HepG2 (cell line): ENCODE data around the gene ANKRD62. TPM values are rescaled to one million over a fixed set of nuclear protein-coding genes. Genes with fewer than 3 reads are reported as not detected.
A peak's percentile ranks its signal among the peaks of the same experiment; 100 is the strongest.
"Not testable (repeated sequence)": the region's sequence is repeated elsewhere in the genome, so short reads cannot be mapped to it uniquely, and the experiment has no call there.

Experiments used
- ATAC-seq: fragments of 200-7000 bp; cut with Tn5 transposase; 3 replicates; pipeline ENCODE4 v1.9.1; 2020; ENCODE audit warnings: mild to moderate bottlenecking, moderate library complexity
- BruUV-seq: library from RNA; stranded (reverse); fragments of 400-500 nt; replicated peaks from 2 replicates; lab custom pipeline; 2021; lab: Mats Ljungman, UMichigan
- CTCF ChIA-PET: fragments of 300-600 bp; formaldehyde crosslinking; extraction: SDS; loops from one replicate; lab custom pipeline; 2021; ENCODE audit warnings: low total read pairs, inconsistent platforms, low intra/inter-chr PET ratio; lab: Yijun Ruan, JAX
- POLR2A ChIA-PET: fragments of 350-600 bp; sonication (Branson Sonifier 250); formaldehyde crosslinking; loops from one replicate; lab custom pipeline; 2020; ENCODE audit warnings: antibody characterized with exemption, inconsistent platforms; lab: Yijun Ruan, JAX
- DNase-seq: peaks from one replicate; pipeline ENCODE4 v3.0.0-alpha.2; 2015; ENCODE audit warnings: low spot score
- FAIRE-seq: peaks from 3 replicates; lab custom pipeline; 2011; peaks lifted over from hg19 to GRCh38; lab: Jason Lieb, UNC
- H2AFZ ChIP-seq: one replicate; pipeline ENCODE4 v1.6.1; 2011; ENCODE audit warnings: low read length, inconsistent platforms
- H3K27ac ChIP-seq: fragments of 300-600 bp; 3 replicates; pipeline ENCODE4 v1.8.0; 2011; ENCODE audit warnings: mixed run types, mild to moderate bottlenecking, mixed read lengths, low read length, inconsistent platforms; ENCODE audit not compliant: insufficient read depth; ENCODE audit errors: extremely low read length
- H3K27me3 ChIP-seq, 2 experiments: fragments of 200-600 bp in 1 of 2; 2 replicates in 1 of 2; 3 replicates in 1 of 2; pipeline versions ENCODE4 v1.6.0 to v1.8.0; 2011; ENCODE audit warnings: low read length in 2 of 2, mild to moderate bottlenecking in 2 of 2, moderate library complexity in 2 of 2, inconsistent platforms in 1 of 2; ENCODE audit not compliant: insufficient read depth in 2 of 2, control insufficient read depth in 1 of 2
- H3K36me3 ChIP-seq, 2 experiments: fragments of 200-600 bp in 1 of 2; replicated peaks in 1 of 2; 2 replicates in 1 of 2; 3 replicates in 1 of 2; pipeline versions ENCODE4 v1.5.1 to v1.8.0; 2011; ENCODE audit warnings: low read length in 2 of 2, inconsistent platforms in 1 of 2; ENCODE audit not compliant: insufficient read depth in 2 of 2, control insufficient read depth in 1 of 2
- H3K4me1 ChIP-seq: 2 replicates; pipeline ENCODE4 v1.5.1; 2012; ENCODE audit warnings: low read length, inconsistent platforms; ENCODE audit not compliant: insufficient read depth
- H3K4me2 ChIP-seq: 2 replicates; pipeline ENCODE4 v1.6.0; 2011; ENCODE audit warnings: low read depth, low read length, inconsistent platforms
- H3K4me3 ChIP-seq, 3 experiments: fragments of 200-600 bp in 1 of 3; sonication (generic), shearing (Covaris generic) in 1 of 3; replicated peaks in 1 of 3; 2 replicates each; pipeline ENCODE4 v1.5.1; 2011 to 2016; ENCODE audit warnings: low read length in 3 of 3, inconsistent platforms in 2 of 3, low read depth in 2 of 3, mild to moderate bottlenecking in 2 of 3, control low read depth in 1 of 3, mixed read lengths in 1 of 3; ENCODE audit not compliant: insufficient read depth in 1 of 3
- H3K79me2 ChIP-seq: one replicate; pipeline ENCODE4 v1.6.1; 2011; ENCODE audit warnings: low read length, inconsistent platforms; ENCODE audit not compliant: insufficient read depth
- H3K9ac ChIP-seq: 2 replicates; pipeline ENCODE4 v1.6.0; 2011; ENCODE audit warnings: mild to moderate bottlenecking, low read depth, low read length, inconsistent platforms; ENCODE audit not compliant: insufficient read depth
- H3K9me3 ChIP-seq: 2 replicates; pipeline ENCODE4 v1.5.1; 2012; ENCODE audit warnings: mild to moderate bottlenecking, low read length
- H4K20me1 ChIP-seq: 2 replicates; pipeline ENCODE4 v1.6.0; 2011; ENCODE audit warnings: inconsistent platforms, mild to moderate bottlenecking, low read length, moderate library complexity; ENCODE audit not compliant: insufficient read depth
- MAFF ChIP-seq: IDR thresholded peaks from 2 replicates; pipeline ENCODE4 v1.6.1; 2011; ENCODE audit warnings: low read depth, low read length, improper control_type of control experiment
- MAFK ChIP-seq, 2 experiments: IDR thresholded peaks in 1 of 2; conservative IDR thresholded peaks in 1 of 2; 2 replicates each; pipeline ENCODE4 v1.6.1; 2011; ENCODE audit warnings: improper control_type of control experiment in 2 of 2, low read length in 2 of 2
- SAP130 ChIP-seq: IDR thresholded peaks from 2 replicates; pipeline ENCODE4 v1.6.1; 2016; ENCODE audit warnings: low read depth
- ZNF430 ChIP-seq: sonication (generic); formaldehyde crosslinking; IDR thresholded peaks from 2 replicates; pipeline ENCODE4 v1.9.0; 2021; ENCODE audit warnings: mild to moderate bottlenecking, missing genetic modification reagents
- WGBS: methylation state at CpG from one replicate; pipeline ENCODE4 v1.1.6; 2017; ENCODE audit warnings: low lambda C conversion rate; 5-methylcytosine and 5-hydroxymethylcytosine counted together
- in situ Hi-C: cut with HindIII; loops from 2 replicates; pipeline ENCODE4 v1.10.0; 2017; ENCODE audit warnings: low pct_unique_long_range_greater_than_20kb; ENCODE audit not compliant: extremely low pct_ligation_motif_present
- intact Hi-C: fragments of 100-400 bp; cut with micrococcal nuclease; formaldehyde crosslinking; loops from one replicate; pipeline ENCODE4 v1.10.0; 2022; ENCODE audit not compliant: unreplicated experiment
- polyA plus RNA-seq, 8 experiments: library from polyadenylated mRNA; depleted of rRNA in 3 of 8; stranded (reverse) in 7 of 8; unstranded in 1 of 8; fragments of >200 nt; fragmentation: Illumina TruSeq in 4 of 8; extraction: Trizol in 4 of 8; gene quantifications; 2 replicates each; pipeline versions ENCODE4 v1.2.1 to v1.2.3, GENCODE V29; 2011 to 2016; ENCODE audit warnings: low read depth in 4 of 8, missing spikeins in 1 of 8, mixed read lengths in 1 of 8; ENCODE audit not compliant: insufficient read depth in 1 of 8
- total RNA-seq, 5 experiments: library from RNA; depleted of rRNA; stranded (reverse); fragments of >200 nt; fragmentation: Illumina TruSeq; extraction: Trizol; gene quantifications; 2 replicates each; pipeline ENCODE4 v1.2.3, GENCODE V29; 2016; ENCODE audit warnings: low read depth in 1 of 5

ANKRD62 gene
- total and polyA plus RNA-seq, 2 of the 13 experiments (the other 11 are each of a cell fraction or from before 2014, with no cell fraction given), result not detected

GRCh38 chr18:12077994-12078393 lies 15.6 kb upstream of the ANKRD62 start:
- H3K9me3 ChIP-seq, H3K4me2 ChIP-seq, BruUV-seq, H3K27ac ChIP-seq, H3K9ac ChIP-seq, in situ Hi-C loops, H3K4me3 ChIP-seq, CTCF ChIA-PET, H2AFZ ChIP-seq, H4K20me1 ChIP-seq, DNase-seq, H3K79me2 ChIP-seq, H3K36me3 ChIP-seq, POLR2A ChIA-PET, intact Hi-C loops: not testable (repeated sequence)
- no CpG with 5 or more reads among the region's 4 CpGs for WGBS
- H3K27me3 ChIP-seq, result peaks cover 0 to 23% of the 10 kb centered on the region in 2 experiments; a peak in 3 of 5 replicates
- ATAC-seq (peak; percentile 58), FAIRE-seq (peak; percentile 23)
- peaks cover 14% of the 10 kb centered on the region for H3K4me1 ChIP-seq
- 0 out of 2 replicates have a peak, but pooled peaks have one; percentile 15 for TF ChIP-seq SAP130 (CRISPR knock-in tag)

GRCh38 chr18:12079491-12080237 lies 14.0 kb upstream of the ANKRD62 start:
- BruUV-seq, result no TSS peak

More at GRCh38 chr18:12079491-12080237, 14.0 kb upstream of the ANKRD62 start:
- H3K27ac ChIP-seq, result no peak overlapping the region
- WGBS, result 19% methylated on average over 6 of the region's 6 CpGs
- no peaks in the 10 kb centered on the region for H3K36me3 ChIP-seq
- H3K79me2 ChIP-seq, result no peaks in the 10 kb centered on the region
- H3K27me3 ChIP-seq, result peaks cover 0 to 15% of the 10 kb centered on the region in 2 experiments; a peak in 2 of 5 replicates
- intact Hi-C loops (no loop called here), in situ Hi-C loops (no loop called here)
- H4K20me1 ChIP-seq, result no peaks in the 10 kb centered on the region
- ChIA-PET CTCF (no interaction called here), POLR2A (no interaction called here)
- FAIRE-seq (no peak), ATAC-seq (peak; percentile 29; the same call in 1 of the 3 replicates), DNase-seq (peak; percentile 57)
- H3K9ac ChIP-seq, result no peak overlapping the region
- TF ChIP-seq MAFK (conservative IDR thresholded peaks at IDR 0.05 in 1 of 2, IDR thresholded peaks at IDR 0.05 in 1 of 2; ENCODE audit: low read length in 2 of 2) (peak; percentile 60 to 74), ZNF430 (CRISPR knock-in tag) (no peak), MAFF (peak; percentile 58)
- H3K4me3 ChIP-seq, result no peak overlapping the region
- peak overlapping the region; percentile 23; the same call in 1 of the 2 replicates for H3K4me2 ChIP-seq
- no peak overlapping the region for H2AFZ ChIP-seq
- H3K4me1 ChIP-seq, result peaks cover 14% of the 10 kb centered on the region
- H3K9me3 ChIP-seq, result no peaks in the 10 kb centered on the region
